Astrocyte (in vitro differentiated cells and primary cell): ENCODE measurements around the gene POLN. TPM values are rescaled to one million over a fixed set of nuclear protein-coding genes. Genes with fewer than 3 reads are reported as not detected.

Experiments
- DNase-seq: peaks from one replicate; pipeline ENCODE4 v3.0.0-alpha.2; 2010; ENCODE audit warnings: low read depth
- FAIRE-seq: peaks from 2 replicates; lab custom pipeline; 2011; peaks lifted over from hg19 to GRCh38; lab: Jason Lieb, UNC
- H2AFZ ChIP-seq: 2 replicates; pipeline ENCODE4 v1.6.0; 2012; ENCODE audit warnings: low read depth, low read length, inconsistent platforms
- H3K27ac ChIP-seq: 2 replicates; pipeline ENCODE4 v1.5.1; 2011; ENCODE audit warnings: low read depth, low read length, inconsistent platforms
- H3K27me3 ChIP-seq: 2 replicates; pipeline ENCODE4 v1.6.0; 2011; ENCODE audit warnings: low read length, inconsistent platforms; ENCODE audit not compliant: insufficient read depth
- H3K36me3 ChIP-seq: 2 replicates; pipeline ENCODE4 v1.5.1; 2011; ENCODE audit warnings: low read length, inconsistent platforms; ENCODE audit not compliant: insufficient read depth
- H3K4me1 ChIP-seq: 2 replicates; pipeline ENCODE4 v1.5.1; 2011; ENCODE audit warnings: low read length, inconsistent platforms; ENCODE audit not compliant: insufficient read depth
- H3K4me2 ChIP-seq: 2 replicates; pipeline ENCODE4 v1.6.0; 2012; ENCODE audit warnings: low read length, inconsistent platforms
- H3K4me3 ChIP-seq: 2 replicates; pipeline ENCODE4 v1.5.1; 2011; ENCODE audit warnings: low read depth, mild to moderate bottlenecking, low read length, inconsistent platforms; ENCODE audit not compliant: insufficient read depth
- H3K79me2 ChIP-seq: 2 replicates; pipeline ENCODE4 v1.6.0; 2012; ENCODE audit warnings: mild to moderate bottlenecking, low read length, inconsistent platforms; ENCODE audit not compliant: insufficient read depth
- H3K9ac ChIP-seq: 2 replicates; pipeline ENCODE4 v1.6.0; 2012; ENCODE audit warnings: mild to moderate bottlenecking, low read length, inconsistent platforms
- H3K9me3 ChIP-seq: 2 replicates; pipeline ENCODE4 v1.5.1; 2012; ENCODE audit warnings: low read depth, mild to moderate bottlenecking, low read length, inconsistent platforms; ENCODE audit not compliant: insufficient read depth
- H4K20me1 ChIP-seq: 2 replicates; pipeline ENCODE4 v1.6.0; 2012; ENCODE audit warnings: low read length, inconsistent platforms; ENCODE audit not compliant: insufficient read depth
- H3K27ac Mint-ChIP-seq: one replicate; pipeline ENCODE4 v1.8.0; 2021; ENCODE audit warnings: mild to moderate bottlenecking, mixed read lengths; ENCODE audit not compliant: unreplicated experiment
- H3K27me3 Mint-ChIP-seq: one replicate; pipeline ENCODE4 v1.8.0; 2021; ENCODE audit warnings: low read depth, mixed read lengths; ENCODE audit not compliant: unreplicated experiment
- H3K36me3 Mint-ChIP-seq: one replicate; pipeline ENCODE4 v1.8.0; 2021; ENCODE audit warnings: low read depth, mixed read lengths; ENCODE audit not compliant: unreplicated experiment
- H3K4me1 Mint-ChIP-seq: one replicate; pipeline ENCODE4 v1.8.0; 2021; ENCODE audit warnings: low read depth, mixed read lengths; ENCODE audit not compliant: unreplicated experiment
- H3K4me3 Mint-ChIP-seq: one replicate; pipeline ENCODE4 v1.8.0; 2021; ENCODE audit warnings: mild to moderate bottlenecking, moderate library complexity, mixed read lengths; ENCODE audit not compliant: unreplicated experiment
- H3K9me3 Mint-ChIP-seq: one replicate; pipeline ENCODE4 v1.8.0; 2021; ENCODE audit warnings: mild to moderate bottlenecking, mixed read lengths; ENCODE audit not compliant: unreplicated experiment
- EZH2 ChIP-seq: IDR thresholded peaks from 2 replicates; pipeline ENCODE4 v1.6.1; 2012; ENCODE audit warnings: mild to moderate bottlenecking, low read length, inconsistent platforms; ENCODE audit not compliant: insufficient read depth
- total RNA-seq: library from RNA; stranded (reverse); gene quantifications from 2 replicates; pipeline ENCODE4 v1.2.1, GENCODE V29; 2021
- TF ChIP-seq, protein P1 (sequence below): IDR thresholded peaks from 2 replicates; pipeline ENCODE4 v1.5.1; 2011; ENCODE audit warnings: low read depth, mild to moderate bottlenecking, inconsistent platforms, low read length, moderate library complexity; ENCODE audit not compliant: insufficient read depth

POLN gene
- total RNA-seq, 1 donor from 2014 or later, result 3.1 TPM

DNA sequence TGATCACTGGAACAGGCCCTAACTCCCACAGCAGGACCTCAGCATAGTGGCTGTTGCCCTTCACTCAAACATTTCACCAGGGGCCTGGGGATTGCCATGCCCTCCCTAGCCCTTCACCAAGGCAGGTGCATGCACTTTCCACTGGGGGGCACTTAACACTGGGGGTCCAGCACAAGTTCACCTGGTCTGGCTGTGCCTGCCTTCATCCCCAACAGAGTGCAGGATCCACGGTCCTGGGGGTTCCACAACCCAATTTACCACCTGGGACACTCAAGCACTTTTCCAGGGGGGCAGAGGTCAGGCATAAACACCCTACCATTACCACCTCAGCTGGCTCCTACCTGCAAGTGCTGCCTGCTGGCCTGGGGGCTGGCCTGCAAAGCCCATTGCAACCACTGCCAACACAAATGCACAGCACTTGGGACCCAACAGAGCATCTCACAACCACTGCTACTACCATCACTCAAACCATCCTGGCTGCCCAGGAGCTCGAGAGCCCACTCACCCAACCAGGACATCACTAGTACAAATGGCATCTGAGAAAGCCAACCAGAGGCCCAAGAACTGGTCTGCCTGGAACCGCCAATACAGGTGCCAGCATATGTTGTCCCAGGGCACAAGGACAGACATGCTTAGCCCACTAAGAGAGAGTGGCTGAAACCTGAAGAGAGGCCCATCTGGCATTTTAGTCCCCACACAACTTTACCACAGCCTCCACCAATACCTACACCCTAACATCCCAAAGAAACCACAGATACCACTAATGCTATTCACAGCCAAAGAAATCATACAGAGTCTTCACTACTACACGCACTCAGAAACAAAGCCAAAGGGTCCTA, 139.7 kb downstream of the POLN start:
- H3K27me3 Mint-ChIP-seq, result peaks cover 6% of the 10 kb centered on the region

DNA sequence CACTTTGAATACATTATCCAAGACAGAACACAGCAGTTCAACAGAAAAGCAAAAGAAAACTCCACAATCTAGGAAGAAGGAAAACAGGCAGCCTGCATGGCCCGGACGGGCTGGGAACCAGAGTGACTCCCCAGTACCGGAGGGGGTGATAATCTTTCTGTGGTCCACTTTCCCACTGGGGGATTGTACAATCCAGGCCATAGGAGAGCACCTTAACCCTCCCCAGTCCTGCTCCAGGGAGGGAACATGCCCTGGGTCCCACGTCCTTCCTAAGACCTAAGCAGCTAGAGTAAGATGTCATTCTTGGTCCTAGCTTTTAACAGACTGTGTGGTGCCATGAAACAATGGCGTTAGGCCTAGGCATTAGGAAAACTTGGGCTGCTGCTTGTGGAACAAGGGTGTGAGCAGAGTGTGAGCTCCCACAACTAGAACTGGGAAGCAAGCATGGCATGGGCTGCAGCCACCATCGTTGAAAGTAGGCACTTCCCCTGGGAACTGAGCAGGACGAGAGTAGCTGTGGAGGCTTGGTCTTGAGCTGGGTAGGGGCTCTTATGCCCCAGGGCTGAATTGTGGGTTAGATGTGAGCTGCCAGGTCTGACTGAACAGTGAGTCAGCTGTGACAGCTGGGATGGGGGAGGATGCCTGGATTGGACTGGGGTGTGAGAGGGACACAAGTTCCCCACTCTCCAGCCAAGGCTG, 140.4 kb downstream of the POLN start:
- H3K9me3 ChIP-seq, result peaks cover 4% of the 10 kb centered on the region
- Mint-ChIP-seq H3K36me3 (peaks cover 10% of the 10 kb centered on the region), H3K27me3 (peaks cover 6% of the 10 kb centered on the region), H3K4me1 (peaks cover 6% of the 10 kb centered on the region), H3K27ac (no peak overlapping the region), H3K9me3 (peaks cover 25% of the 10 kb centered on the region), H3K4me3 (no peak overlapping the region)
- H3K9ac ChIP-seq, result no peak overlapping the region
- H2AFZ ChIP-seq, result peak overlapping the region; percentile 35
- no peaks in the 10 kb centered on the region for H4K20me1 ChIP-seq
- H3K27ac ChIP-seq, result no peak overlapping the region
- DNase-seq, result peak; percentile 4
- no peak for TF ChIP-seq EZH2
- TF ChIP-seq, protein P1, sequence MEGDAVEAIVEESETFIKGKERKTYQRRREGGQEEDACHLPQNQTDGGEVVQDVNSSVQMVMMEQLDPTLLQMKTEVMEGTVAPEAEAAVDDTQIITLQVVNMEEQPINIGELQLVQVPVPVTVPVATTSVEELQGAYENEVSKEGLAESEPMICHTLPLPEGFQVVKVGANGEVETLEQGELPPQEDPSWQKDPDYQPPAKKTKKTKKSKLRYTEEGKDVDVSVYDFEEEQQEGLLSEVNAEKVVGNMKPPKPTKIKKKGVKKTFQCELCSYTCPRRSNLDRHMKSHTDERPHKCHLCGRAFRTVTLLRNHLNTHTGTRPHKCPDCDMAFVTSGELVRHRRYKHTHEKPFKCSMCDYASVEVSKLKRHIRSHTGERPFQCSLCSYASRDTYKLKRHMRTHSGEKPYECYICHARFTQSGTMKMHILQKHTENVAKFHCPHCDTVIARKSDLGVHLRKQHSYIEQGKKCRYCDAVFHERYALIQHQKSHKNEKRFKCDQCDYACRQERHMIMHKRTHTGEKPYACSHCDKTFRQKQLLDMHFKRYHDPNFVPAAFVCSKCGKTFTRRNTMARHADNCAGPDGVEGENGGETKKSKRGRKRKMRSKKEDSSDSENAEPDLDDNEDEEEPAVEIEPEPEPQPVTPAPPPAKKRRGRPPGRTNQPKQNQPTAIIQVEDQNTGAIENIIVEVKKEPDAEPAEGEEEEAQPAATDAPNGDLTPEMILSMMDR, result no peak
- FAIRE-seq, result no peak
- peaks cover 13% of the 10 kb centered on the region for H3K4me1 ChIP-seq
- H3K4me3 ChIP-seq, result no peak overlapping the region
- no peaks in the 10 kb centered on the region for H3K79me2 ChIP-seq
- H3K27me3 ChIP-seq, result no peaks in the 10 kb centered on the region
- H3K36me3 ChIP-seq, result no peaks in the 10 kb centered on the region
- H3K4me2 ChIP-seq, result peak overlapping the region; percentile 53

More for the DNA sequence above, 139.7 kb downstream of the POLN start:
- TF ChIP-seq, protein P1, result no peak
- no peak for TF ChIP-seq EZH2
- H3K4me1 Mint-ChIP-seq, result peaks cover 6% of the 10 kb centered on the region
- Histone ChIP-seq H2AFZ (no peak overlapping the region), H4K20me1 (no peaks in the 10 kb centered on the region), H3K36me3 (no peaks in the 10 kb centered on the region), H3K4me1 (peaks cover 13% of the 10 kb centered on the region), H3K27me3 (no peaks in the 10 kb centered on the region), H3K4me2 (no peak overlapping the region), H3K4me3 (no peak overlapping the region), H3K27ac (no peak overlapping the region), H3K79me2 (no peaks in the 10 kb centered on the region), H3K9ac (no peak overlapping the region), H3K9me3 (no peaks in the 10 kb centered on the region)
- no peak overlapping the region for H3K27ac Mint-ChIP-seq
- no peak overlapping the region for H3K4me3 Mint-ChIP-seq
- H3K36me3 Mint-ChIP-seq, result peaks cover 10% of the 10 kb centered on the region
- peaks cover 19% of the 10 kb centered on the region for H3K9me3 Mint-ChIP-seq
- FAIRE-seq, result no peak
- DNase-seq, result no peak
